Endothelial cell (in vitro differentiated cells): ENCODE measurements around the gene EIF1. TPM values are rescaled to one million over a fixed set of nuclear protein-coding genes. Genes with fewer than 3 reads are reported as not detected.

Experiments used
- DNase-seq: peaks from one replicate; pipeline ENCODE4 v3.0.0; 2021; ENCODE audit warnings: low spot score
- H3K27ac Mint-ChIP-seq: one replicate; pipeline ENCODE4 v1.8.0; 2021; ENCODE audit warnings: mixed read lengths, inconsistent platforms; ENCODE audit not compliant: unreplicated experiment
- H3K27me3 Mint-ChIP-seq: one replicate; pipeline ENCODE4 v1.8.0; 2021; ENCODE audit warnings: mild to moderate bottlenecking, moderate library complexity, mixed read lengths, inconsistent platforms; ENCODE audit not compliant: unreplicated experiment
- H3K36me3 Mint-ChIP-seq: one replicate; pipeline ENCODE4 v1.8.0; 2021; ENCODE audit warnings: mild to moderate bottlenecking, low read depth, mixed read lengths, inconsistent platforms; ENCODE audit not compliant: unreplicated experiment
- H3K4me1 Mint-ChIP-seq: one replicate; pipeline ENCODE4 v1.8.0; 2021; ENCODE audit warnings: mild to moderate bottlenecking, mixed read lengths, inconsistent platforms; ENCODE audit not compliant: unreplicated experiment
- H3K4me3 Mint-ChIP-seq: one replicate; pipeline ENCODE4 v1.8.0; 2021; ENCODE audit warnings: mild to moderate bottlenecking, mixed read lengths, inconsistent platforms; ENCODE audit not compliant: unreplicated experiment
- H3K9me3 Mint-ChIP-seq: one replicate; pipeline ENCODE4 v1.8.0; 2021; ENCODE audit warnings: mixed read lengths, inconsistent platforms; ENCODE audit not compliant: unreplicated experiment
- total RNA-seq: library from RNA; stranded (reverse); fragmentation: NEBNext Ultra II Directional; extraction: Animal tissue kit (Norgen Biotek cat#: 25700); gene quantifications from one replicate; pipeline ENCODE4 v1.2.1, GENCODE V29; 2021; ENCODE audit not compliant: unreplicated experiment
- TF ChIP-seq, protein P1 (sequence below): fragments of 200-600 bp; sonication (generic); IDR thresholded peaks from one replicate; pipeline ENCODE4 v1.5.0; 2021; ENCODE audit warnings: antibody characterized with exemption; ENCODE audit not compliant: unreplicated experiment

EIF1 gene
- total RNA-seq, 1 donor from 2014 or later, result 569 TPM

DNA sequence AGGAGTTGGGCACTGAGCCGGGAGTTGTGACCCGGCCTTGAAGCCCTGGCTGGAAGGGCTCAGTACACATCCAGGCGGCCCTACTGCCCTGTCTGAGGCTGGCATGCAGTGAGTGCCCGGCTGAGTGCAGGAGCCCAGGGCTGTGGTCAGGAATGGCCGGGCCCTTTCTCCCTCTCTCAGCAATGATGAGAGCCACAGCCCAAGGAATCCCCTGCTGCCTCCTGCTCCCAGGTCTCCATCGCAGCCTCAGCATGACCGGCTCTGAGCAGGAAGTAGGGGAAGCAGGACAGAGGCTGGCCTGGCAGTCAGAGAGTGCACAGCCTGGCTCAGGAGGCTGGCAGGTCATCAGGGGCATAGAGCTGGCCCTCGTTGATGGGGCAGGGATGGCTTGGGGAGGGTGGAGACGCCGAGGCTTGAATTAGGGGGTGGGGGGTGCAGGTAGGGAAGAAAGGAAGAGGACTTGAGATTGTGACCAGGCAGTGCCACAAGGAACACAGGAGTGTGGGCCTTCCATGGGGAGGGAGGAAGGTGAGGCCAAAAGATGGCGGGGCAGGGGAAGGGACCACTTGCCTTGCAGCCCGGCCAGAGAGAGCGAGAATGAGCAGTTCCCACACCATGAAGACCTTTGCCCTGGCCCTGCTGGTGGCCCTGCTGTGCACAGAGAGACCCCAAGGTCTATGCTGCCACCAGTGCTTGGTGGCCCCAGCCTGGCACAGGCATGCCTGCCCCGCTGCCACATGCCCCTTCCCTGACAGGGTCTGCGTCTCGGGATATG lies 32.2 kb upstream of the EIF1 start:
- Mint-ChIP-seq H3K27ac (no peak overlapping the region), H3K36me3 (no peaks in the 10 kb centered on the region), H3K9me3 (no peaks in the 10 kb centered on the region), H3K4me3 (no peak overlapping the region), H3K27me3 (peaks cover 11% of the 10 kb centered on the region), H3K4me1 (peaks cover 4% of the 10 kb centered on the region)
- TF ChIP-seq, protein P1, sequence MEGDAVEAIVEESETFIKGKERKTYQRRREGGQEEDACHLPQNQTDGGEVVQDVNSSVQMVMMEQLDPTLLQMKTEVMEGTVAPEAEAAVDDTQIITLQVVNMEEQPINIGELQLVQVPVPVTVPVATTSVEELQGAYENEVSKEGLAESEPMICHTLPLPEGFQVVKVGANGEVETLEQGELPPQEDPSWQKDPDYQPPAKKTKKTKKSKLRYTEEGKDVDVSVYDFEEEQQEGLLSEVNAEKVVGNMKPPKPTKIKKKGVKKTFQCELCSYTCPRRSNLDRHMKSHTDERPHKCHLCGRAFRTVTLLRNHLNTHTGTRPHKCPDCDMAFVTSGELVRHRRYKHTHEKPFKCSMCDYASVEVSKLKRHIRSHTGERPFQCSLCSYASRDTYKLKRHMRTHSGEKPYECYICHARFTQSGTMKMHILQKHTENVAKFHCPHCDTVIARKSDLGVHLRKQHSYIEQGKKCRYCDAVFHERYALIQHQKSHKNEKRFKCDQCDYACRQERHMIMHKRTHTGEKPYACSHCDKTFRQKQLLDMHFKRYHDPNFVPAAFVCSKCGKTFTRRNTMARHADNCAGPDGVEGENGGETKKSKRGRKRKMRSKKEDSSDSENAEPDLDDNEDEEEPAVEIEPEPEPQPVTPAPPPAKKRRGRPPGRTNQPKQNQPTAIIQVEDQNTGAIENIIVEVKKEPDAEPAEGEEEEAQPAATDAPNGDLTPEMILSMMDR, result no peak
- no peak for DNase-seq

DNA sequence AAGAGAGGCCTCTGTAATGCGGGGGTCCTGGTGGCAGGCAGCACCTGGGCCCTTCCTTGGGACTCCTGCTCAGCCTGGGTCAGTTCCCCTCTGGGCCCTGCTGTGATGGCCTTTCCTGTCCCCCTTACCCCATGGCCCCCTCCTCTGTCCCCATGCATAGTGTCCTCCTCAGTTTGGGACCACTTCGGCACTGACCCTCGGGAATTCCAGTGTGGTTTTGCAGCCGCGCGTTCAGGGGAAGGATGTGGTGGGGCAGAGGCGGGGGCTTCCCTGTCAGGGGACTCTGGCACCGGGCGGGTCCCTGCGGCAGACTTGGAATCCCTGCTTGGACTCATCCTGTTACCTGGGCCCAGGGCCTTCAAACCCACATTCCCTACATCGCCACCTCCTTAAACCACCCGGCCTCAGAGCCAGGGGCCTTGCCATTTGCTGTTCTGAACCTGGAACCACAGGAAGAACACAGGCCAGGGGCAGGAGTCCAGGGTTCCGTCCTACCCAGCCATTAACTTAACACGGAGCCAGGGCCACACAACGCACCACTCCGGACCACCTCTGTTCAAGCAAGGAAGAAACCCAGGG lies 31.4 kb upstream of the EIF1 start:
- Mint-ChIP-seq H3K27ac (no peak overlapping the region), H3K9me3 (no peaks in the 10 kb centered on the region), H3K27me3 (peaks cover 11% of the 10 kb centered on the region), H3K36me3 (no peaks in the 10 kb centered on the region), H3K4me3 (no peak overlapping the region), H3K4me1 (no peaks in the 10 kb centered on the region)
- no peak for DNase-seq
- TF ChIP-seq, protein P1, result no peak

DNA sequence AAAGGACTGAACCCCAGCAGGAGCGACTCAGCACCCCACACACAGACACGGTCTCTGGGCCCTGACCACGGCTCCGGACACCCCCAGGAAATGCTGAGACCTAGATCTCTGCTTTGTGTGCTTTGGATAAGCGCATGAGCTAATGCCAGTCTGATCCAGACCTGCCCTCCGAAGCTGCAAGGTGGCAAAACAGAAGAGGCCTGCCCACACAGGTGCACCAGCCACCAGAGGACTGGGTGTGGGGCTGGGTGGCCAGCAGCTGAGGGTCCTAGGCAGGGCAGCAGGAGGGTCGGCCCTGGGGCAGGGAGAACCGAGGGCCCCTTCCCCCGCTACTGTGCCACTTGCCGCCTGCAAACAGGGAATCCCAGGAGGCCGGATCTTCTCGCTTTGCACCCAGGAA lies 30.7 kb upstream of the EIF1 start:
- peaks cover 11% of the 10 kb centered on the region for H3K27me3 Mint-ChIP-seq
- H3K36me3 Mint-ChIP-seq, result no peaks in the 10 kb centered on the region
- H3K4me3 Mint-ChIP-seq, result no peak overlapping the region
- DNase-seq, result no peak
- no peaks in the 10 kb centered on the region for H3K4me1 Mint-ChIP-seq
- TF ChIP-seq, protein P1, result no peak
- no peak overlapping the region for H3K27ac Mint-ChIP-seq
- H3K9me3 Mint-ChIP-seq, result no peaks in the 10 kb centered on the region

DNA sequence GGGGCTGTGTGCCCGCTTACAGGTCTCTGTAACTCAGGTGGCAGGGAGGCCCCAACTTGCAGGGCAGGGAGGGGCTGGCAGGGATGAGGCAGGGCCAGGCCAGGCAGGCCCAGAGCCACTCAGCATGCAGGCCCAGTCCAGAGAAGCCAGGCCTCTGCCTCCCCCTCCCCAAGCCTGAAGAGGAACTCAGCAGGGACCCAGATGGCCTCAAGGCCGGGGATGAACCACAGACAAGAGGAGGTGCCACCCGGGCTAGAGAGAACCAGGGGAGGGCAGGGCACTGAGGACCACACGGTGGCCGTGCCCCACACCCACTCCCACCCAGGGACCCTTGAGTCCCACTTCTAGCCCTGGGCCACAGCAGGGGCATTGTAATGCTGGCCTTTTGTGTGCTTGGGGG lies 29.8 kb upstream of the EIF1 start:
- no peaks in the 10 kb centered on the region for H3K9me3 Mint-ChIP-seq
- no peaks in the 10 kb centered on the region for H3K4me1 Mint-ChIP-seq
- H3K4me3 Mint-ChIP-seq, result no peak overlapping the region
- H3K36me3 Mint-ChIP-seq, result no peaks in the 10 kb centered on the region
- TF ChIP-seq, protein P1, result no peak
- no peak for DNase-seq
- no peak overlapping the region for H3K27ac Mint-ChIP-seq
- peaks cover 13% of the 10 kb centered on the region for H3K27me3 Mint-ChIP-seq
